CD14-positive monocyte (primary cell): ENCODE results near the gene SYNM. TPM values are rescaled to one million over a fixed set of nuclear protein-coding genes. Genes with fewer than 3 reads are reported as not detected.
A peak's percentile ranks its signal among the peaks of the same experiment; 100 is the strongest.

Experiments
- DNase-seq, 3 donors: peaks; one replicate each; pipeline ENCODE4 v3.0.0-alpha.2; 2011 to 2022
- H2AFZ ChIP-seq: 2 replicates; pipeline ENCODE4 v1.6.0; 2012; ENCODE audit warnings: mild to moderate bottlenecking, low read depth, low read length, inconsistent platforms; ENCODE audit not compliant: insufficient read depth, poor library complexity, severe bottlenecking
- H3K27ac ChIP-seq, 2 donors: 1 replicate in 1 of 2; 2 replicates in 1 of 2; pipeline ENCODE4 v1.5.1; 2012 to 2013; ENCODE audit warnings: low read length in 2 of 2, control low read depth in 1 of 2, inconsistent platforms in 1 of 2, low read depth in 1 of 2, mild to moderate bottlenecking in 1 of 2
- H3K27me3 ChIP-seq, 2 donors: one replicate each; pipeline versions ENCODE4 v1.6.0 to v1.6.1; 2011 to 2013; ENCODE audit warnings: low read length in 2 of 2; ENCODE audit not compliant: control insufficient read depth in 2 of 2, insufficient read depth in 2 of 2
- H3K36me3 ChIP-seq, 2 donors: replicated peaks in 1 of 2; 1 replicate in 1 of 2; 2 replicates in 1 of 2; pipeline versions ENCODE4 v1.5.1 to v1.6.1; 2012 to 2013; ENCODE audit warnings: low read length in 2 of 2, control low read depth in 1 of 2, inconsistent platforms in 1 of 2, mild to moderate bottlenecking in 1 of 2; ENCODE audit not compliant: insufficient read depth in 2 of 2, control insufficient read depth in 1 of 2
- H3K4me1 ChIP-seq, 2 donors: 1 replicate in 1 of 2; 2 replicates in 1 of 2; pipeline versions ENCODE4 v1.5.1 to v1.6.1; 2012 to 2013; ENCODE audit warnings: low read length in 2 of 2, control low read depth in 1 of 2, inconsistent platforms in 1 of 2, mild to moderate bottlenecking in 1 of 2, moderate library complexity in 1 of 2; ENCODE audit not compliant: insufficient read depth in 2 of 2, control insufficient read depth in 1 of 2
- H3K4me2 ChIP-seq: replicated peaks from 2 replicates; pipeline ENCODE3; 2012; ENCODE audit warnings: low read length, moderate library complexity, mild to moderate bottlenecking; ENCODE audit not compliant: poor library complexity, severe bottlenecking; ENCODE audit errors: extremely low read depth
- H3K4me3 ChIP-seq, 3 experiments: fragments of 200-600 bp in 1 of 3; sonication (generic) in 1 of 3; replicated peaks in 1 of 3; 1 replicate in 2 of 3; 2 replicates in 1 of 3; pipeline ENCODE4 v1.5.1; 2011 to 2013; ENCODE audit warnings: low read length in 3 of 3, mild to moderate bottlenecking in 3 of 3, control low read depth in 2 of 3, low read depth in 2 of 3, inconsistent platforms in 1 of 3, moderate library complexity in 1 of 3
- H3K79me2 ChIP-seq: 2 replicates; pipeline ENCODE4 v1.6.0; 2012; ENCODE audit warnings: mild to moderate bottlenecking, control low read depth, inconsistent platforms, low read length, moderate library complexity; ENCODE audit not compliant: insufficient read depth
- H3K9ac ChIP-seq: 2 replicates; pipeline ENCODE4 v1.6.0; 2017; ENCODE audit warnings: low read length, mild to moderate bottlenecking; ENCODE audit not compliant: insufficient read depth, poor library complexity, severe bottlenecking
- H3K9me3 ChIP-seq, 2 donors: replicated peaks in 1 of 2; 1 replicate in 1 of 2; 2 replicates in 1 of 2; pipeline versions ENCODE4 v1.5.1 to v1.6.1; 2012 to 2013; ENCODE audit warnings: low read length in 2 of 2, control low read depth in 1 of 2; ENCODE audit not compliant: control insufficient read depth in 1 of 2, insufficient read depth in 1 of 2
- H4K20me1 ChIP-seq: 2 replicates; pipeline ENCODE4 v1.6.0; 2012; ENCODE audit warnings: mild to moderate bottlenecking, low read length, control low read depth, moderate library complexity; ENCODE audit not compliant: insufficient read depth
- H3K27ac Mint-ChIP-seq, 7 donors: one replicate each; pipeline ENCODE4 v1.8.0; 2020; ENCODE audit warnings: mild to moderate bottlenecking in 7 of 7, mixed read lengths in 7 of 7, moderate library complexity in 6 of 7, inconsistent platforms in 2 of 7
- H3K27me3 Mint-ChIP-seq, 3 donors: one replicate each; pipeline ENCODE4 v1.8.0; 2021 to 2022; ENCODE audit warnings: low read depth in 3 of 3, mild to moderate bottlenecking in 3 of 3, mixed read lengths in 3 of 3, moderate library complexity in 3 of 3, inconsistent platforms in 1 of 3
- H3K36me3 Mint-ChIP-seq, 2 donors: one replicate each; pipeline ENCODE4 v1.8.0; 2020; ENCODE audit warnings: mixed read lengths in 2 of 2, inconsistent platforms in 1 of 2, mild to moderate bottlenecking in 1 of 2
- H3K4me1 Mint-ChIP-seq: one replicate; pipeline ENCODE4 v1.8.0; 2020; ENCODE audit warnings: mild to moderate bottlenecking, mixed read lengths
- H3K4me3 Mint-ChIP-seq, 2 donors: one replicate each; pipeline ENCODE4 v1.8.0; 2020; ENCODE audit warnings: mild to moderate bottlenecking in 2 of 2, mixed read lengths in 2 of 2, moderate library complexity in 1 of 2
- H3K9me3 Mint-ChIP-seq, 7 donors: one replicate each; pipeline ENCODE4 v1.8.0; 2020 to 2022; ENCODE audit warnings: mixed read lengths in 7 of 7, mild to moderate bottlenecking in 6 of 7, moderate library complexity in 6 of 7, inconsistent platforms in 2 of 7
- WGBS: methylation state at CpG from one replicate; pipeline ENCODE4 v1.1.5; 2013; ENCODE audit warnings: missing lambda C conversion rate; ENCODE audit not compliant: insufficient coverage; 5-methylcytosine and 5-hydroxymethylcytosine counted together
- intact Hi-C, 2 donors: fragments of 100-400 bp; cut with micrococcal nuclease; formaldehyde crosslinking; loops; one replicate each; pipeline versions ENCODE4 v1.15.0 to v1.15.1; 2023
- polyA plus RNA-seq, 3 donors: library from polyadenylated mRNA; depleted of rRNA in 1 of 3; unstranded in 2 of 3; stranded (reverse) in 1 of 3; fragments of 300-500 nt in 2 of 3; fragments of >200 nt in 1 of 3; fragmentation: Illumina TruSeq in 2 of 3; gene quantifications; 1 replicate in 2 of 3; 2 replicates in 1 of 3; pipeline ENCODE4 v1.2.3, GENCODE V29; 2012 to 2021
- TF ChIP-seq, protein P1 (sequence below): fragments of 200-600 bp; IDR thresholded peaks from one replicate; pipeline ENCODE4 v1.8.0; 2022; ENCODE audit warnings: antibody characterized with exemption, mild to moderate bottlenecking

Gene SYNM
- polyA plus RNA-seq, 3 donors: 0.04 to 0.05 TPM; not detected in 1

- no peaks in the 10 kb centered on the region for H3K36me3 ChIP-seq
- intact Hi-C loops: loop anchor here (5.0 kb wide), 1 partner anchor 111 kb away; no protein-coding TSS in a partner anchor
These were observed 3.4 kb upstream of the SYNM start for GRCh38 chr15:99101501-99101900.

GRCh38 chr15:99102332-99103235 is 2.3 kb upstream of the SYNM start:
- Mint-ChIP-seq H3K9me3 (peaks cover 0 to 14% (median 4%) of the 10 kb centered on the region in 7 donors), H3K27me3 (peaks cover 55 to 74% (median 73%) of the 10 kb centered on the region in 3 donors), H3K36me3 (no peaks in the 10 kb centered on the region), H3K4me3 (peak overlapping the region in 1 of 2 donors; percentile 42), H3K27ac (no peak overlapping the region), H3K4me1 (peaks cover 31% of the 10 kb centered on the region)
- Histone ChIP-seq H3K9ac (no peak overlapping the region), H3K27ac (no peak overlapping the region), H3K4me3 (no peak overlapping the region), H3K4me1 (peaks cover 8 to 25% of the 10 kb centered on the region in 2 donors), H3K36me3 (no peaks in the 10 kb centered on the region), H3K9me3 (peaks cover 0 to 9% of the 10 kb centered on the region in 2 donors), H3K27me3 (peaks cover 24 to 75% of the 10 kb centered on the region in 2 donors), H2AFZ (no peak overlapping the region), H3K4me2 (no peak overlapping the region), H4K20me1 (no peaks in the 10 kb centered on the region), H3K79me2 (no peaks in the 10 kb centered on the region)
- 70% methylated on average over 8 of the region's 13 CpGs for WGBS
- DNase-seq: no peak
- intact Hi-C loops: loop anchor here (5.0 kb wide), 1 partner anchor 110 kb away; no protein-coding TSS in a partner anchor
- TF ChIP-seq, protein P1, sequence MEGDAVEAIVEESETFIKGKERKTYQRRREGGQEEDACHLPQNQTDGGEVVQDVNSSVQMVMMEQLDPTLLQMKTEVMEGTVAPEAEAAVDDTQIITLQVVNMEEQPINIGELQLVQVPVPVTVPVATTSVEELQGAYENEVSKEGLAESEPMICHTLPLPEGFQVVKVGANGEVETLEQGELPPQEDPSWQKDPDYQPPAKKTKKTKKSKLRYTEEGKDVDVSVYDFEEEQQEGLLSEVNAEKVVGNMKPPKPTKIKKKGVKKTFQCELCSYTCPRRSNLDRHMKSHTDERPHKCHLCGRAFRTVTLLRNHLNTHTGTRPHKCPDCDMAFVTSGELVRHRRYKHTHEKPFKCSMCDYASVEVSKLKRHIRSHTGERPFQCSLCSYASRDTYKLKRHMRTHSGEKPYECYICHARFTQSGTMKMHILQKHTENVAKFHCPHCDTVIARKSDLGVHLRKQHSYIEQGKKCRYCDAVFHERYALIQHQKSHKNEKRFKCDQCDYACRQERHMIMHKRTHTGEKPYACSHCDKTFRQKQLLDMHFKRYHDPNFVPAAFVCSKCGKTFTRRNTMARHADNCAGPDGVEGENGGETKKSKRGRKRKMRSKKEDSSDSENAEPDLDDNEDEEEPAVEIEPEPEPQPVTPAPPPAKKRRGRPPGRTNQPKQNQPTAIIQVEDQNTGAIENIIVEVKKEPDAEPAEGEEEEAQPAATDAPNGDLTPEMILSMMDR: no peak

More at GRCh38 chr15:99101501-99101900, 3.4 kb upstream of the SYNM start:
- H3K9me3 Mint-ChIP-seq: peaks cover 0 to 8% (median 4%) of the 10 kb centered on the region in 7 donors
- Histone ChIP-seq H4K20me1 (no peaks in the 10 kb centered on the region), H3K27me3 (peaks cover 14 to 64% of the 10 kb centered on the region in 2 donors), H3K27ac (no peak overlapping the region), H3K9me3 (peaks cover 0 to 7% of the 10 kb centered on the region in 2 donors), H3K9ac (no peak overlapping the region), H2AFZ (no peak overlapping the region), H3K4me1 (peaks cover 8 to 25% of the 10 kb centered on the region in 2 donors), H3K4me3 (no peak overlapping the region), H3K4me2 (no peak overlapping the region), H3K79me2 (no peaks in the 10 kb centered on the region)
- 52% methylated on average over 5 of the region's 7 CpGs for WGBS
- H3K36me3 Mint-ChIP-seq: no peaks in the 10 kb centered on the region
- H3K4me1 Mint-ChIP-seq: peaks cover 26% of the 10 kb centered on the region
- no peak overlapping the region for H3K27ac Mint-ChIP-seq
- H3K27me3 Mint-ChIP-seq: peaks cover 46 to 64% (median 62%) of the 10 kb centered on the region in 3 donors
- no peak for DNase-seq
- H3K4me3 Mint-ChIP-seq: peak overlapping the region in 1 of 2 donors; percentile 18
- TF ChIP-seq, protein P1: no peak
